ENCODE results near the gene IGLON5. TPM values are rescaled to one million over a fixed set of nuclear protein-coding genes. Genes with fewer than 3 reads are reported as not detected.

The IGLON5 gene
- total and polyA plus RNA-seq, 4 donors = 12.1 to 160 (median 84.5) TPM

GRCh38 chr19:51316688-51317087, 5.2 kb downstream of the IGLON5 start:
- Histone ChIP-seq H3K27me3 (ENCODE audit: control insufficient read depth, insufficient read depth, low read length) (no peaks in the 10 kb centered on the region), H3K4me1 (ENCODE audit: control insufficient read depth, insufficient read depth, low read length) (peaks cover 34% of the 10 kb centered on the region), H3K4me3 (ENCODE audit: low read depth, low read length) (no peak overlapping the region), H3K36me3 (ENCODE audit: control insufficient read depth, insufficient read depth, low read length) (peaks cover 10% of the 10 kb centered on the region), H3K27ac (ENCODE audit: low read depth, low read length) (no peak overlapping the region), H3K9me3 (ENCODE audit: control insufficient read depth, insufficient read depth, low read length) (no peaks in the 10 kb centered on the region)
- 67% methylated on average over 6 of the region's 8 CpGs for WGBS (ENCODE audit: insufficient coverage)
- no peak for DNase-seq (ENCODE audit: low read depth in 4 of 6, low spot score in 6 of 6)

GRCh38 chr19:51317376-51317775, 5.9 kb downstream of the IGLON5 start:
- DNase-seq (ENCODE audit: low read depth in 4 of 6, low spot score in 6 of 6) = no peak
- H3K36me3 ChIP-seq (ENCODE audit: control insufficient read depth, insufficient read depth, low read length) = peaks cover 17% of the 10 kb centered on the region
- no peak overlapping the region for H3K27ac ChIP-seq (ENCODE audit: low read depth, low read length)
- no peaks in the 10 kb centered on the region for H3K9me3 ChIP-seq (ENCODE audit: control insufficient read depth, insufficient read depth, low read length)
- H3K4me1 ChIP-seq (ENCODE audit: control insufficient read depth, insufficient read depth, low read length) = peaks cover 29% of the 10 kb centered on the region
- 84% methylated on average over 3 of the region's 3 CpGs for WGBS (ENCODE audit: insufficient coverage)
- no peak overlapping the region for H3K4me3 ChIP-seq (ENCODE audit: low read depth, low read length)
- H3K27me3 ChIP-seq (ENCODE audit: control insufficient read depth, insufficient read depth, low read length) = no peaks in the 10 kb centered on the region

DNA sequence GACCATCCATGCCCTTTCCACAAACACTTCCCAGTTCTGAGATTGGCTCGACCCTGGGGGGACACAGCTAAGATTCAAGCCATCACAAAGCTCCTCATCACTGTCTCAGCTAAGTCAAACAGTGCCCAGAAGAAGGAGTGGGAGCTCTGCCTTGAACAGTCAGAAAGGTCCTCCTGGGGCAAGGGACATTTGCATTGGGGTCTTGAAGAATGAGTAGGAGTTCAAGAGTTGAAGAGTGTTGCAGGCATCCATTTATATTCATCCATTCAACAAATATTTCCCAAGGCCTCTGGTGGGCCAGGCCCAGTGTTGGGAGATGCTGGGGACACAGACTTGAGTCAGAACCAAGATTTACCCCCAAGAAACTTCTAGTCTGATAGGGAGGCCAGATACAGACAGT, 6.5 kb downstream of the IGLON5 start:
- H3K4me3 ChIP-seq (ENCODE audit: low read depth, low read length) = no peak overlapping the region
- no peak overlapping the region for H3K27ac ChIP-seq (ENCODE audit: low read depth, low read length)
- WGBS (ENCODE audit: insufficient coverage) = no CpG with 5 or more reads among the region's 1 CpG
- H3K36me3 ChIP-seq (ENCODE audit: control insufficient read depth, insufficient read depth, low read length) = peaks cover 23% of the 10 kb centered on the region
- peaks cover 23% of the 10 kb centered on the region for H3K4me1 ChIP-seq (ENCODE audit: control insufficient read depth, insufficient read depth, low read length)
- no peaks in the 10 kb centered on the region for H3K9me3 ChIP-seq (ENCODE audit: control insufficient read depth, insufficient read depth, low read length)
- no peaks in the 10 kb centered on the region for H3K27me3 ChIP-seq (ENCODE audit: control insufficient read depth, insufficient read depth, low read length)
- DNase-seq (ENCODE audit: low read depth in 4 of 6, low spot score in 6 of 6) = no peak

DNA sequence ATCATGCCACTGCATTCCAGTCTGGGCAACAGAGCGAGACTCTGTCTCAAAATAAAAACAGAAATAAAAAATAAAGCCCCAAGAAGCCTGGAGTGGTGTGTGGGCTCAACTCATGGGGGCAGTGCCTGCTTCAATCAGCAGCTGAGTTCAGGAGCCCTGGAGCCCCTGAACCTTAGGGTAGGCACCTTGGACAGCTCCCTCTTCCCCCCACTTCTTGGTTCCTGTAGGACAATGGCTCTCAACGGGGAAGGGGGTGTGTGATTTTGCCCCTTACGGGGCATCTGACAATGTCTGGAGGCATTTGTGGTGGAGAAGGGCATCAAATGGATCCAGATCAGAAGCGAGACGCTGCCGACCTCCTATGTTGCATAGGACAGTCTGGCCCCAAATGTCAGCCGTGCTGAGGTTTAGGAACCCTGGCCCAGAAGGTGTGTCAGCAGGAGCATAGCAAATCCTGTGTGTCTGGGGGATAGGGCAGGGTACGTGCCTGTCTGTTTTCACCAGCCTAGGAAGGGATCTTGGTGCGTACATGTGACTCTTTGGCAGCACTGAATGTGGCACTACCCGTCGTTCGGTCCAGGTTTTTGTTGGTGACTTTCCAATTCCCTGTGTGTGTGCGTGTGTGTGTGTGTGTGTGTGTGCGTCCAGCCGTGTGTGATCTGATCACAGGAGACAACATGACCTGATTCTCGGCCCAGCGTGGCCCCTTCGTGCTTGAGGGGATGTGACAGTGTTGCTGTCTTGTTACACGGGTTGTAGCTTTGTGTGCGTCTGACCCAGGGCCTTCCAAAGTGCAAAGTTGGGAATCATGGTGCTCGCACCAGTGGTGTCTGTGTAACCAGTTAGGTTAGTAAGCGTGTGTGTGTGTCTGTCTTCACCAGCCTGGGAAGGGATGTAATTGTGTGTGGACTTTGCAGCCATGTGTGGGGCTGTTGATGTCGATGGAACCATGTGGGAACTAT, 7.5 kb downstream of the IGLON5 start:
- peaks cover 30% of the 10 kb centered on the region for H3K36me3 ChIP-seq (ENCODE audit: control insufficient read depth, insufficient read depth, low read length)
- no peak overlapping the region for H3K4me3 ChIP-seq (ENCODE audit: low read depth, low read length)
- 42% methylated on average over 22 of the region's 23 CpGs for WGBS (ENCODE audit: insufficient coverage)
- DNase-seq (ENCODE audit: low read depth in 4 of 6, low spot score in 6 of 6) = peak in 2 of 6 donors; percentile 57 to 62
- H3K4me1 ChIP-seq (ENCODE audit: control insufficient read depth, insufficient read depth, low read length) = peaks cover 24% of the 10 kb centered on the region
- no peaks in the 10 kb centered on the region for H3K27me3 ChIP-seq (ENCODE audit: control insufficient read depth, insufficient read depth, low read length)
- no peak overlapping the region for H3K27ac ChIP-seq (ENCODE audit: low read depth, low read length)
- H3K9me3 ChIP-seq (ENCODE audit: control insufficient read depth, insufficient read depth, low read length) = no peaks in the 10 kb centered on the region

DNA sequence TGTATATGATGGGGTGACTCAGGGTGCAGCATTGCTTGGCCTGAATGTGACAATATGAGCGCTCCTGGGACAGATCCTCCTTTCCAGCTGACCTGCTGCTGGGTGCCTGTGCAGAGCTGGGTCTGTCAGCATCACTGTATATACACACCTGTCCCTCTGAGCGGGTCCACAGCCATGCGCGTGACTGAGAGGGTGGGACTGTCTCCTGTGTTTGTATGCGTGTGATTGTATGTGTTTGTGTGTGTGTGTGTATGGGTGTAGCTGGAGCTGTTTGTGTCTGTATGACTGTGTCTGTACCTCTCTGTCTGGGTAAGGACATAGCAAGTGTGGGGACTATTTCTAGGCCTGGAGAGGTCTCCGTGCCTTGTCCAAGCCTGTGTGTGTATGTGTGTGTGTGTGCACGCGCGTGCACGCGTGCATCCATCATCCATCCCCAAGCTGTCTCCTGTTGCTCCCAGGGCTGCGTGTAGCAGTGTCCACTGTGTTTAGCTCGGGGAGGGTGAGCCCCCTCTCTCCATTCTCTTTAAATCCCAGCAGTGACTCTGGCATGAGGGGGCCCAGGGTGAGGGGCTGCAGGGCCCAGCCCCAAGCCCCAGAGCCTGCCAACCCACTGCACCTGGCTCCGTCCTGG, 8.3 kb downstream of the IGLON5 start:
- 51% methylated on average over 6 of the region's 14 CpGs for WGBS (ENCODE audit: insufficient coverage)
- Histone ChIP-seq H3K27ac (ENCODE audit: low read depth, low read length) (no peak overlapping the region), H3K4me3 (ENCODE audit: low read depth, low read length) (no peak overlapping the region), H3K9me3 (ENCODE audit: control insufficient read depth, insufficient read depth, low read length) (no peaks in the 10 kb centered on the region), H3K36me3 (ENCODE audit: control insufficient read depth, insufficient read depth, low read length) (peaks cover 35% of the 10 kb centered on the region), H3K27me3 (ENCODE audit: control insufficient read depth, insufficient read depth, low read length) (no peaks in the 10 kb centered on the region), H3K4me1 (ENCODE audit: control insufficient read depth, insufficient read depth, low read length) (peaks cover 27% of the 10 kb centered on the region)
- peak in 1 of 6 donors; percentile 63 for DNase-seq (ENCODE audit: low read depth in 4 of 6, low spot score in 6 of 6)

- 7% methylated on average over 14 of the region's 14 CpGs for WGBS (ENCODE audit: insufficient coverage)
- Histone ChIP-seq H3K4me1 (ENCODE audit: control insufficient read depth, insufficient read depth, low read length) (peaks cover 27% of the 10 kb centered on the region), H3K36me3 (ENCODE audit: control insufficient read depth, insufficient read depth, low read length) (peaks cover 39% of the 10 kb centered on the region), H3K4me3 (ENCODE audit: low read depth, low read length) (no peak overlapping the region), H3K9me3 (ENCODE audit: control insufficient read depth, insufficient read depth, low read length) (no peaks in the 10 kb centered on the region), H3K27me3 (ENCODE audit: control insufficient read depth, insufficient read depth, low read length) (no peaks in the 10 kb centered on the region), H3K27ac (ENCODE audit: low read depth, low read length) (no peak overlapping the region)
- peak in 2 of 6 donors; percentile 53 to 78 for DNase-seq (ENCODE audit: low read depth in 4 of 6, low spot score in 6 of 6)
These were observed 8.8 kb downstream of the IGLON5 start for GRCh38 chr19:51320280-51320657.

DNA sequence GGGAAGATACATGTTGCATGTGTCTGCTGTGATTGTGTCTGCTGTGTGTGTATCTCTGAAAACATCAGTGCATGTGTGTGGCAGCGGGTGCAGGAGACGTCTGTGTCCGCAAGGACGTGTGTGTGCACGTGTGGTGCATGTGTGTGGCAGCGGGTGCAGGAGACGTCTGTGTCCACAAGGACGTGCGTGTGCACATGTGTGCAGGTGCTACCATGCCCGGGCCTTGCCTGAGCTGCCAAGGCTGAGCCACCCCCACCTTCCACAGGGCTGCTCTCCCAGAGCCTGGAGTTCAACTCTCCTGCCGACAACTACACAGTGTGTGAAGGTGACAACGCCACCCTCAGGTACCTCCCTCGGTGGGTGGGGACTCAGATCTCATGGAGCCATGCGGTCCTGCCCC, 10.4 kb downstream of the IGLON5 start:
- H3K27me3 ChIP-seq (ENCODE audit: control insufficient read depth, insufficient read depth, low read length) = no peaks in the 10 kb centered on the region
- WGBS (ENCODE audit: insufficient coverage) = 89% methylated on average over 12 of the region's 14 CpGs
- peaks cover 27% of the 10 kb centered on the region for H3K4me1 ChIP-seq (ENCODE audit: control insufficient read depth, insufficient read depth, low read length)
- H3K36me3 ChIP-seq (ENCODE audit: control insufficient read depth, insufficient read depth, low read length) = peaks cover 53% of the 10 kb centered on the region
- no peaks in the 10 kb centered on the region for H3K9me3 ChIP-seq (ENCODE audit: control insufficient read depth, insufficient read depth, low read length)
- no peak for DNase-seq (ENCODE audit: low read depth in 4 of 6, low spot score in 6 of 6)
- no peak overlapping the region for H3K27ac ChIP-seq (ENCODE audit: low read depth, low read length)
- H3K4me3 ChIP-seq (ENCODE audit: low read depth, low read length) = no peak overlapping the region

DNA sequence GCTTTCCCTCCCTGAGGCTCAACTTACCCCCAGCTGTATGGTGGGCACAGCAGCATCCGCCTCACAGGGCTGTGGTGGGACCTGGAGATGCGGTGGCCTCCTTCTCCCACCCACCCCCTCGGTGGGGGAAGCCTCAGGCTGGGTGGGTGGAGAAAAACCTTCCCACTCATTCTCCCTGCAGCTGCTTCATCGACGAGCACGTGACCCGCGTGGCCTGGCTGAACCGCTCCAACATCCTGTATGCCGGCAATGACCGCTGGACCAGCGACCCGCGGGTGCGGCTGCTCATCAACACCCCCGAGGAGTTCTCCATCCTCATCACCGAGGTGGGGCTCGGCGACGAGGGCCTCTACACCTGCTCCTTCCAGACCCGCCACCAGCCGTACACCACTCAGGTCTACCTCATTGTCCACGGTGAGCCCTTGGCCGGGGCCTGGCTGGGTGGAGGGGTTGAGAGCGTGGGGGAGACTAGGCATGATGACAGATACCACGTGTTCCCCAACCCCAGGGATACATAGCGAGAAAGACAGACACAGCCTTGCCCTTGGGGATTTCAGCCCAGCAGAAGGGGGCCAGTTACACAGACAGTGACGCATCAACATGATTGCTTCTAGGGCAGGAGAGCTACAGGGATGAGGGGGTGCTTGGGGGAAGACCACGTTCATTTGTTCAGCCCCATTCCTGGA, 12.2 kb downstream of the IGLON5 start:
- Histone ChIP-seq H3K9me3 (ENCODE audit: control insufficient read depth, insufficient read depth, low read length) (no peaks in the 10 kb centered on the region), H3K27me3 (ENCODE audit: control insufficient read depth, insufficient read depth, low read length) (no peaks in the 10 kb centered on the region), H3K4me3 (ENCODE audit: low read depth, low read length) (no peak overlapping the region), H3K27ac (ENCODE audit: low read depth, low read length) (no peak overlapping the region), H3K36me3 (ENCODE audit: control insufficient read depth, insufficient read depth, low read length) (peaks cover 63% of the 10 kb centered on the region), H3K4me1 (ENCODE audit: control insufficient read depth, insufficient read depth, low read length) (peaks cover 38% of the 10 kb centered on the region)
- no peak for DNase-seq (ENCODE audit: low read depth in 4 of 6, low spot score in 6 of 6)
- WGBS (ENCODE audit: insufficient coverage) = 67% methylated on average over 18 of the region's 29 CpGs

- H3K9me3 ChIP-seq (ENCODE audit: control insufficient read depth, insufficient read depth, low read length) = no peaks in the 10 kb centered on the region
- H3K27ac ChIP-seq (ENCODE audit: low read depth, low read length) = no peak overlapping the region
- WGBS (ENCODE audit: insufficient coverage) = 80% methylated on average over 6 of the region's 6 CpGs
- H3K36me3 ChIP-seq (ENCODE audit: control insufficient read depth, insufficient read depth, low read length) = peaks cover 65% of the 10 kb centered on the region
- no peak for DNase-seq (ENCODE audit: low read depth in 4 of 6, low spot score in 6 of 6)
- H3K27me3 ChIP-seq (ENCODE audit: control insufficient read depth, insufficient read depth, low read length) = no peaks in the 10 kb centered on the region
- no peak overlapping the region for H3K4me3 ChIP-seq (ENCODE audit: low read depth, low read length)
- H3K4me1 ChIP-seq (ENCODE audit: control insufficient read depth, insufficient read depth, low read length) = peaks cover 33% of the 10 kb centered on the region
These were observed 12.7 kb downstream of the IGLON5 start for GRCh38 chr19:51324167-51324481.
